Stimulated activated CD8-positive, alpha-beta memory T cell treated with anti-CD3 and anti-CD28 coated beads, Interleukin-4, amount 100 ng/mL, for 4 hours (primary cell): Measurements from ENCODE around the gene NRXN2.

Experiments used
- DNase-seq, 2 donors: peaks; one replicate each; pipeline ENCODE4 v3.0.0-alpha.2; 2020; ENCODE audit warnings: low read depth in 2 of 2, low spot score in 1 of 2

NRXN2 gene

GRCh38 chr11:64632237-64632636, 90.8 kb downstream of the NRXN2 start:
- no peak for DNase-seq

- no peak for DNase-seq
Measured at GRCh38 chr11:64631675-64632074, 91.3 kb downstream of the NRXN2 start.

- no peak for DNase-seq
Measured at GRCh38 chr11:64629796-64630562, 93.0 kb downstream of the NRXN2 start.

- no peak for DNase-seq
Measured at GRCh38 chr11:64629103-64629502, 93.9 kb downstream of the NRXN2 start.

- DNase-seq: no peak
Measured at GRCh38 chr11:64628596-64628995, 94.4 kb downstream of the NRXN2 start.

GRCh38 chr11:64627371-64627770, 95.6 kb downstream of the NRXN2 start:
- DNase-seq: no peak

GRCh38 chr11:64626637-64627036, 96.4 kb downstream of the NRXN2 start:
- no peak for DNase-seq

- no peak for DNase-seq
Measured at GRCh38 chr11:64624883-64625481, 98.0 kb downstream of the NRXN2 start.

- DNase-seq: no peak
Measured at GRCh38 chr11:64622681-64623080, 100.3 kb downstream of the NRXN2 start.

- no peak for DNase-seq
Measured at GRCh38 chr11:64621283-64622019, 101.5 kb downstream of the NRXN2 start.

- no peak for DNase-seq
Measured at GRCh38 chr11:64620381-64620971, 102.5 kb downstream of the NRXN2 start.

GRCh38 chr11:64619811-64620380, 103.1 kb downstream of the NRXN2 start:
- no peak for DNase-seq

- no peak for DNase-seq
Measured at GRCh38 chr11:64619196-64619595, 103.8 kb downstream of the NRXN2 start.

GRCh38 chr11:64616817-64617216, 106.2 kb downstream of the NRXN2 start:
- DNase-seq: no peak

- DNase-seq: no peak
Measured at GRCh38 chr11:64614917-64615316, 108.1 kb downstream of the NRXN2 start.

GRCh38 chr11:64613648-64614047, 109.3 kb downstream of the NRXN2 start:
- no peak for DNase-seq

- no peak for DNase-seq
Measured at GRCh38 chr11:64611869-64612646, 110.9 kb downstream of the NRXN2 start.

- no peak for DNase-seq
Measured at GRCh38 chr11:64611176-64611575, 111.8 kb downstream of the NRXN2 start.

- no peak for DNase-seq
Measured at GRCh38 chr11:64610596-64610995, 112.4 kb downstream of the NRXN2 start.

GRCh38 chr11:64609436-64610047, 113.5 kb downstream of the NRXN2 start:
- no peak for DNase-seq
